Hepatocyte (in vitro differentiated cells): ENCODE measurements around the gene MCF2L.

Source experiments
- EZH2 ChIP-seq: fragments of 200-600 bp; sonication (generic); IDR thresholded peaks from 2 replicates; pipeline ENCODE4 v1.6.1; 2016; ENCODE audit warnings: antibody characterized with exemption, mild to moderate bottlenecking, borderline replicate concordance
- TF ChIP-seq, protein P1 (sequence below): fragments of 200-600 bp; sonication (generic); IDR thresholded peaks from 2 replicates; pipeline ENCODE4 v1.5.1; 2016; ENCODE audit warnings: antibody characterized with exemption, mild to moderate bottlenecking; ENCODE audit not compliant: poor library complexity

DNA sequence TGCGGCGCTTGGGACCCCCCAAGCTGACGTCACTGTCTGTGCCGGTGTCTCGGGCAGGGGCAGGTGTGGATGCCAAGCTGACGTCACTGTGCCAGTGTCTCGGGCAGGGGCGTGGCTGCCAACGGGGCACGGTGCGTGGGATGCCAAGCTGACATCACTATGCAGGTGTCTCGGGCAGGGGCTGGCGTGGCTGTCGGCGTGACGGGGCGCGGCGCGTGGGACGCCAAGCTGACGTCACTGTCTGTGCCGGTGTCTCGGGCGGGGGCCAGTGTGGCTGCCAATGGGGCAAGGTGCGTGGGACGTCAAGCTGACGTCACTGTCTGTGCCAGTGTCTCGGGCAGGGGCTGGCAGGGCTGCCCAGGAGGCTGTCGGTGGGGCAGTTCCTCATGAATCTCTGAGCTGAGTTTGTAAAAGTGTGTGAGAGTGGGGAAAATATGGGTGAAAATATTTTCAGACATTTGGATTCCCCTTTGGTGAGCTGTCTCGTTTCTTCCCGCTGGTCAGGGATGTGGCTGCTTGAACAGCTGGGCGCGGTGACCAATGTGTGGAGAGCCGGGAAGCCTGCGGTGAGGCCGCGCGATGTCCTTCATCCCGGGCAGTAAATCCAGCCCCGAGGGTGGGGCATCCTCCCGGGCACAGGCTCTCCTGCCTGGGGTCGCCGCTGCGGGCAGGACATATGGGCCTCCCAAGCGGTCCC, 25.2 kb downstream of the MCF2L start:
- TF ChIP-seq, protein P1, sequence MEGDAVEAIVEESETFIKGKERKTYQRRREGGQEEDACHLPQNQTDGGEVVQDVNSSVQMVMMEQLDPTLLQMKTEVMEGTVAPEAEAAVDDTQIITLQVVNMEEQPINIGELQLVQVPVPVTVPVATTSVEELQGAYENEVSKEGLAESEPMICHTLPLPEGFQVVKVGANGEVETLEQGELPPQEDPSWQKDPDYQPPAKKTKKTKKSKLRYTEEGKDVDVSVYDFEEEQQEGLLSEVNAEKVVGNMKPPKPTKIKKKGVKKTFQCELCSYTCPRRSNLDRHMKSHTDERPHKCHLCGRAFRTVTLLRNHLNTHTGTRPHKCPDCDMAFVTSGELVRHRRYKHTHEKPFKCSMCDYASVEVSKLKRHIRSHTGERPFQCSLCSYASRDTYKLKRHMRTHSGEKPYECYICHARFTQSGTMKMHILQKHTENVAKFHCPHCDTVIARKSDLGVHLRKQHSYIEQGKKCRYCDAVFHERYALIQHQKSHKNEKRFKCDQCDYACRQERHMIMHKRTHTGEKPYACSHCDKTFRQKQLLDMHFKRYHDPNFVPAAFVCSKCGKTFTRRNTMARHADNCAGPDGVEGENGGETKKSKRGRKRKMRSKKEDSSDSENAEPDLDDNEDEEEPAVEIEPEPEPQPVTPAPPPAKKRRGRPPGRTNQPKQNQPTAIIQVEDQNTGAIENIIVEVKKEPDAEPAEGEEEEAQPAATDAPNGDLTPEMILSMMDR, result no peak
- no peak for TF ChIP-seq EZH2
